SK-N-SH treated with all-trans-retinoic acid at 6 μM for 48 hours (cell line): Measurements from ENCODE around the gene CELSR2.

Experiments
- ATAC-seq: fragments of 200-7000 bp; cut with Tn5 transposase; 3 replicates; pipeline ENCODE4 v1.9.1; 2020; ENCODE audit warnings: mild to moderate bottlenecking, moderate library complexity
- CSDC2 ChIP-seq: fragments of 250-450 bp; sonication (Bioruptor Pico); IDR thresholded peaks from 2 replicates; pipeline ENCODE4 v1.5.0; 2020; ENCODE audit warnings: mild to moderate bottlenecking, moderate library complexity
- GLIS3 ChIP-seq: fragments of 250-450 bp; sonication (Bioruptor Pico); IDR thresholded peaks from 2 replicates; pipeline ENCODE4 v1.5.0; 2020; ENCODE audit warnings: mild to moderate bottlenecking, moderate library complexity
- ISL1 ChIP-seq: fragments of 250-450 bp; sonication (Bioruptor Pico); IDR thresholded peaks from 2 replicates; pipeline ENCODE4 v2.1.2; 2022; ENCODE audit warnings: mild to moderate bottlenecking, moderate library complexity
- OSR1 ChIP-seq: fragments of 250-450 bp; sonication (Bioruptor Pico); IDR thresholded peaks from 2 replicates; pipeline ENCODE4 v1.8.0; 2022; ENCODE audit warnings: moderate library complexity, mild to moderate bottlenecking, inconsistent platforms
- PPARA ChIP-seq: fragments of 250-450 bp; sonication (Bioruptor Pico); IDR thresholded peaks from 2 replicates; pipeline ENCODE4 v1.5.0; 2020; ENCODE audit warnings: mild to moderate bottlenecking, borderline replicate concordance
- TCF4 ChIP-seq: fragments of 250-450 bp; sonication (Bioruptor Pico); IDR thresholded peaks from 2 replicates; pipeline ENCODE4 v1.8.0; 2021; ENCODE audit warnings: mild to moderate bottlenecking, moderate library complexity, borderline replicate concordance
- TOX ChIP-seq: fragments of 250-450 bp; sonication (Bioruptor Pico); IDR thresholded peaks from 2 replicates; pipeline ENCODE4 v1.8.0; 2021; ENCODE audit warnings: mild to moderate bottlenecking, moderate library complexity, borderline replicate concordance
- ZC3H10 ChIP-seq: fragments of 250-450 bp; sonication (Bioruptor Pico); IDR thresholded peaks from 2 replicates; pipeline ENCODE4 v1.5.1; 2021; ENCODE audit warnings: mild to moderate bottlenecking, moderate library complexity
- ZFP3 ChIP-seq: fragments of 250-450 bp; sonication (Bioruptor Pico); IDR thresholded peaks from 2 replicates; pipeline ENCODE4 v1.5.0; 2020; ENCODE audit warnings: mild to moderate bottlenecking, moderate library complexity
- ZNF70 ChIP-seq: fragments of 450-650 bp; formaldehyde crosslinking; IDR thresholded peaks from 2 replicates; pipeline ENCODE4 v1.5.0; 2020; ENCODE audit warnings: mild to moderate bottlenecking, moderate library complexity
- ZNF8 ChIP-seq: fragments of 450-650 bp; formaldehyde crosslinking; IDR thresholded peaks from 2 replicates; pipeline ENCODE4 v1.5.0; 2020; ENCODE audit warnings: mild to moderate bottlenecking, moderate library complexity
- TF ChIP-seq, protein P1 (sequence below): fragments of 250-450 bp; sonication (Bioruptor Pico); IDR thresholded peaks from 2 replicates; pipeline ENCODE4 v1.5.0; 2020; ENCODE audit warnings: mild to moderate bottlenecking, moderate library complexity
- TF ChIP-seq, protein P2 (sequence below): fragments of 250-450 bp; sonication (Bioruptor Pico); IDR thresholded peaks from 2 replicates; pipeline ENCODE4 v1.8.0; 2021; ENCODE audit warnings: low read depth, mild to moderate bottlenecking, moderate library complexity, borderline replicate concordance
- TF ChIP-seq, protein P3 (sequence below): fragments of 250-450 bp; sonication (Bioruptor Pico); IDR thresholded peaks from 2 replicates; pipeline ENCODE4 v1.5.1; 2021; ENCODE audit warnings: mild to moderate bottlenecking, moderate library complexity
- TF ChIP-seq, protein P4 (sequence below): fragments of 250-450 bp; sonication (Bioruptor Pico); IDR thresholded peaks from 2 replicates; pipeline ENCODE4 v1.8.0; 2020; ENCODE audit warnings: mild to moderate bottlenecking, moderate library complexity, borderline replicate concordance
- TF ChIP-seq, protein P5 (sequence below): fragments of 250-450 bp; sonication (Bioruptor Pico); IDR thresholded peaks from 2 replicates; pipeline ENCODE4 v1.5.1; 2020; ENCODE audit warnings: low read depth, mild to moderate bottlenecking, moderate library complexity

The CELSR2 gene

DNA sequence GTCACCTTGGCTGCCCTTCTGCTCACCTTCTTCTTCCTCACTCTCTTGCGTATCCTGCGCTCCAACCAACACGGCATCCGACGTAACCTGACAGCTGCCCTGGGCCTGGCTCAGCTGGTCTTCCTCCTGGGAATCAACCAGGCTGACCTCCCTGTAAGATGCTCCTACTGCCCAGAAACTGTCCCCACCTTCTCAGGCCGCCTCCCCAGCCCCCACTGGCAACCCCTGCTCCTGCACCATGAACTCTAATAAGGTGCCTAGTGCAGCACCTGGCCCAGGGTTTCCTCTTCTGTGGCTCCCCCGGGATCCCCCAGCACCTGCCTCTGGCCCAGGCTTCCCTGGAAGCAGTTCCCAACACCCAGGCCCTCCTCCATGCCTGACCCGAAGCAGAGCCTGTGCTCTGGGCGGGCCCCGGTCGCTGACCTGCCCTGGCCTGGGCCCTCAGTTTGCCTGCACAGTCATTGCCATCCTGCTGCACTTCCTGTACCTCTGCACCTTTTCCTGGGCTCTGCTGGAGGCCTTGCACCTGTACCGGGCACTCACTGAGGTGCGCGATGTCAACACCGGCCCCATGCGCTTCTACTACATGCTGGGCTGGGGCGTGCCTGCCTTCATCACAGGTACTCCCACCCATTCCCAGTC, 20.8 kb downstream of the CELSR2 start:
- no peak for TF ChIP-seq GLIS3 (CRISPR knock-in tag)
- no peak for TF ChIP-seq PPARA (CRISPR knock-in tag)
- no peak for TF ChIP-seq TCF4
- no peak for TF ChIP-seq ZC3H10 (CRISPR knock-in tag)
- TF ChIP-seq ZNF8 (CRISPR knock-in tag): no peak
- TF ChIP-seq, protein P1, sequence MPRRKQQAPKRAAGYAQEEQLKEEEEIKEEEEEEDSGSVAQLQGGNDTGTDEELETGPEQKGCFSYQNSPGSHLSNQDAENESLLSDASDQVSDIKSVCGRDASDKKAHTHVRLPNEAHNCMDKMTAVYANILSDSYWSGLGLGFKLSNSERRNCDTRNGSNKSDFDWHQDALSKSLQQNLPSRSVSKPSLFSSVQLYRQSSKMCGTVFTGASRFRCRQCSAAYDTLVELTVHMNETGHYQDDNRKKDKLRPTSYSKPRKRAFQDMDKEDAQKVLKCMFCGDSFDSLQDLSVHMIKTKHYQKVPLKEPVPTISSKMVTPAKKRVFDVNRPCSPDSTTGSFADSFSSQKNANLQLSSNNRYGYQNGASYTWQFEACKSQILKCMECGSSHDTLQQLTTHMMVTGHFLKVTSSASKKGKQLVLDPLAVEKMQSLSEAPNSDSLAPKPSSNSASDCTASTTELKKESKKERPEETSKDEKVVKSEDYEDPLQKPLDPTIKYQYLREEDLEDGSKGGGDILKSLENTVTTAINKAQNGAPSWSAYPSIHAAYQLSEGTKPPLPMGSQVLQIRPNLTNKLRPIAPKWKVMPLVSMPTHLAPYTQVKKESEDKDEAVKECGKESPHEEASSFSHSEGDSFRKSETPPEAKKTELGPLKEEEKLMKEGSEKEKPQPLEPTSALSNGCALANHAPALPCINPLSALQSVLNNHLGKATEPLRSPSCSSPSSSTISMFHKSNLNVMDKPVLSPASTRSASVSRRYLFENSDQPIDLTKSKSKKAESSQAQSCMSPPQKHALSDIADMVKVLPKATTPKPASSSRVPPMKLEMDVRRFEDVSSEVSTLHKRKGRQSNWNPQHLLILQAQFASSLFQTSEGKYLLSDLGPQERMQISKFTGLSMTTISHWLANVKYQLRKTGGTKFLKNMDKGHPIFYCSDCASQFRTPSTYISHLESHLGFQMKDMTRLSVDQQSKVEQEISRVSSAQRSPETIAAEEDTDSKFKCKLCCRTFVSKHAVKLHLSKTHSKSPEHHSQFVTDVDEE (CRISPR knock-in tag): no peak
- no peak for TF ChIP-seq CSDC2
- TF ChIP-seq, protein P2, sequence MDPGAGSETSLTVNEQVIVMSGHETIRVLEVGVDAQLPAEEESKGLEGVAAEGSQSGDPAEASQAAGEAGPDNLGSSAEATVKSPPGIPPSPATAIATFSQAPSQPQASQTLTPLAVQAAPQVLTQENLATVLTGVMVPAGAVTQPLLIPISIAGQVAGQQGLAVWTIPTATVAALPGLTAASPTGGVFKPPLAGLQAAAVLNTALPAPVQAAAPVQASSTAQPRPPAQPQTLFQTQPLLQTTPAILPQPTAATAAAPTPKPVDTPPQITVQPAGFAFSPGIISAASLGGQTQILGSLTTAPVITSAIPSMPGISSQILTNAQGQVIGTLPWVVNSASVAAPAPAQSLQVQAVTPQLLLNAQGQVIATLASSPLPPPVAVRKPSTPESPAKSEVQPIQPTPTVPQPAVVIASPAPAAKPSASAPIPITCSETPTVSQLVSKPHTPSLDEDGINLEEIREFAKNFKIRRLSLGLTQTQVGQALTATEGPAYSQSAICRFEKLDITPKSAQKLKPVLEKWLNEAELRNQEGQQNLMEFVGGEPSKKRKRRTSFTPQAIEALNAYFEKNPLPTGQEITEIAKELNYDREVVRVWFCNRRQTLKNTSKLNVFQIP (CRISPR knock-in tag): no peak
- no peak for TF ChIP-seq ZNF70
- no peak for TF ChIP-seq ISL1 (CRISPR knock-in tag)
- TF ChIP-seq, protein P3, sequence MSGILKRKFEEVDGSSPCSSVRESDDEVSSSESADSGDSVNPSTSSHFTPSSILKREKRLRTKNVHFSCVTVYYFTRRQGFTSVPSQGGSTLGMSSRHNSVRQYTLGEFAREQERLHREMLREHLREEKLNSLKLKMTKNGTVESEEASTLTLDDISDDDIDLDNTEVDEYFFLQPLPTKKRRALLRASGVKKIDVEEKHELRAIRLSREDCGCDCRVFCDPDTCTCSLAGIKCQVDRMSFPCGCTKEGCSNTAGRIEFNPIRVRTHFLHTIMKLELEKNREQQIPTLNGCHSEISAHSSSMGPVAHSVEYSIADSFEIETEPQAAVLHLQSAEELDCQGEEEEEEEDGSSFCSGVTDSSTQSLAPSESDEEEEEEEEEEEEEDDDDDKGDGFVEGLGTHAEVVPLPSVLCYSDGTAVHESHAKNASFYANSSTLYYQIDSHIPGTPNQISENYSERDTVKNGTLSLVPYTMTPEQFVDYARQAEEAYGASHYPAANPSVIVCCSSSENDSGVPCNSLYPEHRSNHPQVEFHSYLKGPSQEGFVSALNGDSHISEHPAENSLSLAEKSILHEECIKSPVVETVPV (CRISPR knock-in tag): no peak
- ATAC-seq: no peak

DNA sequence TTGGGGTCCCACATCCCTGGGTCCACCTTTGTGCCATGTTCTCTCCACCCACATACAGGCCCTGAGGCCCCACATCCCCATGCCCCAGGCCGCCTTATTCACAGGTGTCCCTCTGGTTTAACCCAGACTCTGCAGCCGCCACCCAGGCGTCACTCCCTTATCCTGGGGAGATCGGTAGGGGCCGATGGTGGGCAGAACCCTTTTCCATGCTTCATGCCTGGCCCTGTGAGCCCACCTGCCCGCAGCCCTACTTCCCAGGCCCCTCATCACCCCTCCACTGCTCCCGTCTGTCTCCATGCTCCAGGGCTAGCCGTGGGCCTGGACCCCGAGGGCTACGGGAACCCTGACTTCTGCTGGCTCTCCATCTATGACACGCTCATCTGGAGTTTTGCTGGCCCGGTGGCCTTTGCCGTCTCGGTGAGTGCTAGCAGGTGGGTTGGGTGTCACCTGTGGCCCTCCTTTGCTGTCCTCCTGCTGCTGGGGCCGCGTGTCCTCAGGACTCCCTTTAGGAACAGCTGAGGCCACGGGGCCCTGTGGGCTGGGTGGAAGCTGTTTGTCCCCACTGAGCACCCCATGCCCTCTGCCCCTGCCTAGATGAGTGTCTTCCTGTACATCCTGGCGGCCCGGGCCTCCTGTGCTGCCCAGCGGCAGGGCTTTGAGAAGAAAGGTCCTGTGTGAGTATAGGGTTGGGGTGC, 21.4 kb downstream of the CELSR2 start:
- ATAC-seq: no peak

More for the DNA sequence above, 21.4 kb downstream of the CELSR2 start:
- TF ChIP-seq, protein P1 (CRISPR knock-in tag): no peak
- TF ChIP-seq, protein P4, sequence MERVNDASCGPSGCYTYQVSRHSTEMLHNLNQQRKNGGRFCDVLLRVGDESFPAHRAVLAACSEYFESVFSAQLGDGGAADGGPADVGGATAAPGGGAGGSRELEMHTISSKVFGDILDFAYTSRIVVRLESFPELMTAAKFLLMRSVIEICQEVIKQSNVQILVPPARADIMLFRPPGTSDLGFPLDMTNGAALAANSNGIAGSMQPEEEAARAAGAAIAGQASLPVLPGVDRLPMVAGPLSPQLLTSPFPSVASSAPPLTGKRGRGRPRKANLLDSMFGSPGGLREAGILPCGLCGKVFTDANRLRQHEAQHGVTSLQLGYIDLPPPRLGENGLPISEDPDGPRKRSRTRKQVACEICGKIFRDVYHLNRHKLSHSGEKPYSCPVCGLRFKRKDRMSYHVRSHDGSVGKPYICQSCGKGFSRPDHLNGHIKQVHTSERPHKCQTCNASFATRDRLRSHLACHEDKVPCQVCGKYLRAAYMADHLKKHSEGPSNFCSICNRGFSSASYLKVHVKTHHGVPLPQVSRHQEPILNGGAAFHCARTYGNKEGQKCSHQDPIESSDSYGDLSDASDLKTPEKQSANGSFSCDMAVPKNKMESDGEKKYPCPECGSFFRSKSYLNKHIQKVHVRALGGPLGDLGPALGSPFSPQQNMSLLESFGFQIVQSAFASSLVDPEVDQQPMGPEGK (CRISPR knock-in tag): no peak
- no peak for TF ChIP-seq TOX (CRISPR knock-in tag)
- TF ChIP-seq OSR1 (CRISPR knock-in tag): no peak
- no peak for TF ChIP-seq ZFP3 (CRISPR knock-in tag)
- TF ChIP-seq CSDC2: no peak
- TF ChIP-seq, protein P5, sequence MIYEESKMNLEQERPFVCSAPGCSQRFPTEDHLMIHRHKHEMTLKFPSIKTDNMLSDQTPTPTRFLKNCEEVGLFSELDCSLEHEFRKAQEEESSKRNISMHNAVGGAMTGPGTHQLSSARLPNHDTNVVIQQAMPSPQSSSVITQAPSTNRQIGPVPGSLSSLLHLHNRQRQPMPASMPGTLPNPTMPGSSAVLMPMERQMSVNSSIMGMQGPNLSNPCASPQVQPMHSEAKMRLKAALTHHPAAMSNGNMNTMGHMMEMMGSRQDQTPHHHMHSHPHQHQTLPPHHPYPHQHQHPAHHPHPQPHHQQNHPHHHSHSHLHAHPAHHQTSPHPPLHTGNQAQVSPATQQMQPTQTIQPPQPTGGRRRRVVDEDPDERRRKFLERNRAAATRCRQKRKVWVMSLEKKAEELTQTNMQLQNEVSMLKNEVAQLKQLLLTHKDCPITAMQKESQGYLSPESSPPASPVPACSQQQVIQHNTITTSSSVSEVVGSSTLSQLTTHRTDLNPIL (CRISPR knock-in tag): no peak
- no peak for TF ChIP-seq GLIS3 (CRISPR knock-in tag)
- TF ChIP-seq ZNF70: no peak
